AG04450 (cell line): ENCODE measurements around the gene KIF26B. TPM values are rescaled to one million over a fixed set of nuclear protein-coding genes. Genes with fewer than 3 reads are reported as not detected.

Source experiments
- CTCF ChIA-PET: fragments of 300-600, 350-600 bp; formaldehyde crosslinking; extraction: SDS; loops from one replicate; lab custom pipeline; 2022; ENCODE audit warnings: antibody characterized with exemption, inconsistent platforms; lab: Charles Lee
- POLR2A ChIA-PET: fragments of 350-600 bp; formaldehyde crosslinking; extraction: SDS; loops from one replicate; lab custom pipeline; 2021; ENCODE audit warnings: antibody characterized with exemption, inconsistent platforms; lab: Yijun Ruan, JAX
- DNase-seq: peaks from one replicate; pipeline ENCODE4 v3.0.0-alpha.2; 2011; ENCODE audit warnings: low read depth, low spot score
- H3K27ac ChIP-seq: one replicate; pipeline ENCODE4 v1.5.1; 2012; ENCODE audit warnings: low read depth, low read length, control low read depth
- H3K27me3 ChIP-seq: one replicate; pipeline ENCODE4 v1.6.0; 2012; ENCODE audit warnings: low read length; ENCODE audit not compliant: control insufficient read depth, insufficient read depth
- H3K4me3 ChIP-seq: 2 replicates; pipeline ENCODE4 v1.5.1; 2011; ENCODE audit warnings: mild to moderate bottlenecking, low read depth, low read length, control low read depth
- H3K9me3 ChIP-seq: 2 replicates; pipeline ENCODE4 v1.5.1; 2012; ENCODE audit warnings: low read length; ENCODE audit not compliant: control insufficient read depth, insufficient read depth
- CTCF ChIP-seq: IDR thresholded peaks from 2 replicates; pipeline ENCODE4 v1.5.1; 2011; ENCODE audit warnings: low read depth, low read length, control low read depth, inconsistent platforms
- polyA plus RNA-seq: library from polyadenylated mRNA; depleted of rRNA; stranded (reverse); fragments of >200 nt; gene quantifications from 2 replicates; pipeline ENCODE4 v1.2.3, GENCODE V29; 2011

Gene KIF26B
- polyA plus RNA-seq, 1 experiment = 2.4 TPM

GRCh38 chr1:245213066-245213831, 58.5 kb downstream of the KIF26B start:
- H3K9me3 ChIP-seq = peaks cover 5% of the 10 kb centered on the region
- ChIA-PET CTCF (no interaction called here), POLR2A (no interaction called here)
- no peak for TF ChIP-seq CTCF
- no peak for DNase-seq
- H3K4me3 ChIP-seq = no peak overlapping the region
- H3K27me3 ChIP-seq = no peaks in the 10 kb centered on the region
- H3K27ac ChIP-seq = no peak overlapping the region

- H3K27me3 ChIP-seq = no peaks in the 10 kb centered on the region
- peak overlapping the region; percentile 31 for H3K27ac ChIP-seq
- CTCF ChIA-PET = no interaction called here
- no peak for DNase-seq
- POLR2A ChIA-PET = no interaction called here
- no peak for TF ChIP-seq CTCF
- no peak overlapping the region for H3K4me3 ChIP-seq
- peaks cover 2% of the 10 kb centered on the region; the same call in 1 of the 2 replicates for H3K9me3 ChIP-seq
Observed at GRCh38 chr1:245215071-245215470, 60.3 kb downstream of the KIF26B start.

- no peak for DNase-seq
- no peak for TF ChIP-seq CTCF
- POLR2A ChIA-PET = interaction anchor here (0.7 kb wide), 1 partner anchor 8 kb away, joined by 3 read pairs; no protein-coding TSS in a partner anchor
- no peak overlapping the region for H3K27ac ChIP-seq
- H3K4me3 ChIP-seq = no peak overlapping the region
- CTCF ChIA-PET = interaction anchor here (0.7 to 0.9 kb wide), 3 partner anchors 50 to 164 kb away, joined by 3 to 4 read pairs (median 4); no protein-coding TSS in a partner anchor
- 0 out of 2 replicates have a peak, but pooled peaks cover 2% of the 10 kb centered on the region for H3K9me3 ChIP-seq
- no peaks in the 10 kb centered on the region for H3K27me3 ChIP-seq
Observed at GRCh38 chr1:245216366-245217115, 61.8 kb downstream of the KIF26B start.

- ChIA-PET CTCF (no interaction called here), POLR2A (no interaction called here)
- Histone ChIP-seq H3K9me3 (no peaks in the 10 kb centered on the region), H3K27ac (no peak overlapping the region), H3K4me3 (no peak overlapping the region), H3K27me3 (no peaks in the 10 kb centered on the region)
- no peak for TF ChIP-seq CTCF
- no peak for DNase-seq
Observed at GRCh38 chr1:245217853-245218608, 63.2 kb downstream of the KIF26B start.
